ENCODE results near the gene MFSD6.
"Not testable (repeated sequence)": the region's sequence is repeated elsewhere in the genome, so short reads cannot be mapped to it uniquely, and the experiment has no call there.

Gene MFSD6

GRCh38 chr2:190501702-190502407, 93.7 kb downstream of the MFSD6 start:
- no peak for DNase-seq

GRCh38 chr2:190503088-190503487, 94.9 kb downstream of the MFSD6 start:
- no peak for DNase-seq

- no peak for DNase-seq
Measured at GRCh38 chr2:190504912-190505311, 96.8 kb downstream of the MFSD6 start.

- DNase-seq: no peak
Measured at GRCh38 chr2:190505696-190506095, 97.5 kb downstream of the MFSD6 start.

- no peak for DNase-seq
Measured at GRCh38 chr2:190506666-190507065, 98.5 kb downstream of the MFSD6 start.

GRCh38 chr2:190507135-190507534, 99.0 kb downstream of the MFSD6 start:
- DNase-seq: no peak

GRCh38 chr2:190509895-190510294, 101.7 kb downstream of the MFSD6 start:
- DNase-seq: not testable (repeated sequence)

GRCh38 chr2:190511104-190511503, 102.9 kb downstream of the MFSD6 start:
- DNase-seq: peak; percentile 38

GRCh38 chr2:190512539-190513095, 104.5 kb downstream of the MFSD6 start:
- DNase-seq: no peak

- DNase-seq: no peak
Measured at GRCh38 chr2:190513877-190514276, 105.7 kb downstream of the MFSD6 start.

- peak; percentile 21 for DNase-seq
Measured at GRCh38 chr2:190514676-190515075, 106.5 kb downstream of the MFSD6 start.

GRCh38 chr2:190515687-190516086, 107.5 kb downstream of the MFSD6 start:
- no peak for DNase-seq

GRCh38 chr2:190517468-190517867, 109.3 kb downstream of the MFSD6 start:
- no peak for DNase-seq

- DNase-seq: no peak
Measured at GRCh38 chr2:190519975-190520767, 112.0 kb downstream of the MFSD6 start.

- DNase-seq: no peak
Measured at GRCh38 chr2:190524928-190525327, 116.8 kb downstream of the MFSD6 start.

GRCh38 chr2:190526105-190526750, 118.1 kb downstream of the MFSD6 start:
- no peak for DNase-seq

- no peak for DNase-seq
Measured at GRCh38 chr2:190527214-190527613, 119.1 kb downstream of the MFSD6 start.

GRCh38 chr2:190527918-190528317, 119.8 kb downstream of the MFSD6 start:
- no peak for DNase-seq

- DNase-seq: peak; percentile 78
Measured at GRCh38 chr2:190528521-190529001, 120.4 kb downstream of the MFSD6 start.

- DNase-seq: no peak
Measured at GRCh38 chr2:190529486-190530247, 121.5 kb downstream of the MFSD6 start.

- DNase-seq: peak; percentile 88
Measured at GRCh38 chr2:190530248-190530900, 122.2 kb downstream of the MFSD6 start.

GRCh38 chr2:190532581-190532980, 124.4 kb downstream of the MFSD6 start:
- no peak for DNase-seq

Data from fibroblast of skin of abdomen (primary cell).